Skeletal muscle tissue (tissue), 4 donors: ENCODE results near the gene SCN7A. TPM values are rescaled to one million over a fixed set of nuclear protein-coding genes. Genes with fewer than 3 reads are reported as not detected.

ENCODE experiments used
- H3K27ac ChIP-seq: one replicate; pipeline ENCODE4 v1.7.0; 2013; ENCODE audit warnings: mild to moderate bottlenecking, low read depth, low read length, inconsistent platforms
- H3K27me3 ChIP-seq, 3 donors: one replicate each; pipeline ENCODE4 v1.7.0; 2013; ENCODE audit warnings: low read length in 3 of 3; ENCODE audit not compliant: control insufficient read depth in 3 of 3, insufficient read depth in 3 of 3
- H3K36me3 ChIP-seq, 3 donors: one replicate each; pipeline ENCODE4 v1.7.0; 2013; ENCODE audit warnings: low read length in 3 of 3; ENCODE audit not compliant: control insufficient read depth in 3 of 3, insufficient read depth in 3 of 3
- H3K4me1 ChIP-seq, 3 donors: one replicate each; pipeline ENCODE4 v1.7.0; 2013; ENCODE audit warnings: low read length in 3 of 3, mild to moderate bottlenecking in 3 of 3; ENCODE audit not compliant: control insufficient read depth in 3 of 3, insufficient read depth in 3 of 3
- H3K4me3 ChIP-seq, 3 donors: one replicate each; pipeline ENCODE4 v1.7.0; 2013; ENCODE audit warnings: low read length in 3 of 3
- H3K9ac ChIP-seq, 3 donors: one replicate each; pipeline ENCODE4 v1.7.0; 2013; ENCODE audit warnings: low read length in 3 of 3, mild to moderate bottlenecking in 3 of 3, moderate library complexity in 2 of 3, low read depth in 1 of 3
- H3K9me3 ChIP-seq, 3 donors: one replicate each; pipeline ENCODE4 v1.7.0; 2013; ENCODE audit warnings: low read length in 3 of 3; ENCODE audit not compliant: control insufficient read depth in 3 of 3
- total RNA-seq: library from RNA; depleted of rRNA; stranded (reverse); fragments of >200 nt; gene quantifications from one replicate; pipeline ENCODE4 v1.2.3, GENCODE V29; 2014
- donor health status: Osteomylitis.

SCN7A gene
- total RNA-seq, 1 donor from 2014 or later = 50.6 TPM

DNA sequence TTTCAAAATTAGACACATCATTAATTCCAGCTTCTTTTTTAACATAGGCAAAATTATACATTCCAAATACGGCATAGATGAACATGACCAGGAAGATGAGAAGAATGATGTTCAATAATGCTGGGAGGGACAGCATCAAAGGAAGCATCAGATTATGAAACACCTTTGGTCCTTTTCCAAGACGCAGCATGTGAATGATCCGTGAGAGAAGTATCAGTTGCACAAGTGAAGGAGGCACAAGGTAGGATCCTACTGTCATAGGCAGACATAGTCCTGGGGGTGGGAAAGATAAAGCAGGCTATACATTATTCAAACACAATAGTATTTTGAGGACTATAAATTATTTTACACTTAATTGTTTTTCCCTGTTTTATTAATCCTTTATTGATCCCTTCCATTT lies 87.7 kb downstream of the SCN7A start:
- Histone ChIP-seq H3K9ac (no peak overlapping the region), H3K4me1 (no peaks in the 10 kb centered on the region), H3K9me3 (no peaks in the 10 kb centered on the region), H3K36me3 (no peaks in the 10 kb centered on the region), H3K27ac (no peak overlapping the region), H3K4me3 (no peak overlapping the region), H3K27me3 (no peaks in the 10 kb centered on the region)

- no peaks in the 10 kb centered on the region for H3K4me1 ChIP-seq
- H3K9ac ChIP-seq = no peak overlapping the region
- no peaks in the 10 kb centered on the region for H3K27me3 ChIP-seq
Observed at GRCh38 chr2:166405569-166405926, 88.5 kb downstream of the SCN7A start.

GRCh38 chr2:166404831-166405568 lies 89.0 kb downstream of the SCN7A start:
- H3K27ac ChIP-seq = no peak overlapping the region
- no peaks in the 10 kb centered on the region for H3K36me3 ChIP-seq
- no peak overlapping the region for H3K9ac ChIP-seq
- no peak overlapping the region for H3K4me3 ChIP-seq
- no peaks in the 10 kb centered on the region for H3K9me3 ChIP-seq
- H3K4me1 ChIP-seq = no peaks in the 10 kb centered on the region
- no peaks in the 10 kb centered on the region for H3K27me3 ChIP-seq

More at GRCh38 chr2:166405569-166405926, 88.5 kb downstream of the SCN7A start:
- no peak overlapping the region for H3K4me3 ChIP-seq
- no peaks in the 10 kb centered on the region for H3K36me3 ChIP-seq
- H3K9me3 ChIP-seq = no peaks in the 10 kb centered on the region
- H3K27ac ChIP-seq = no peak overlapping the region

DNA sequence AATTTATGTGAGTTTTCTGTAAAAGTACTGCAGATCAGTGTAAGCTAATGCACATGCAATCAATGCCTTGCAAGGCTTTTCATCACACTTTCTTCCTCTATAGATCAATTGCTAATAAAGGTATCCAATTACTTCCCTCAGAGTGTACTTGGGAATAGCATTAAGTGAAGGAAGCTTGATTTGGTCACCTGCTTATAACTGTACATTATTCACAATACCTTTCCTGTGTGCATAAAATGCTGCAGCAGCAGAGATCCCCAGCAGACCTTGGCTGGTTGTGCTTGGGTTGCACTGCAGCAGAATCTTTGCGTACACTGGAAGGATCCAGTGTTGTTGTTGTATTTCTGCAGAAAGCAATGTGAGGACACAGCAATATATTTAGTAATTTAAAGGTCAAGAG lies 99.8 kb downstream of the SCN7A start:
- H3K27ac ChIP-seq = no peak overlapping the region

DNA sequence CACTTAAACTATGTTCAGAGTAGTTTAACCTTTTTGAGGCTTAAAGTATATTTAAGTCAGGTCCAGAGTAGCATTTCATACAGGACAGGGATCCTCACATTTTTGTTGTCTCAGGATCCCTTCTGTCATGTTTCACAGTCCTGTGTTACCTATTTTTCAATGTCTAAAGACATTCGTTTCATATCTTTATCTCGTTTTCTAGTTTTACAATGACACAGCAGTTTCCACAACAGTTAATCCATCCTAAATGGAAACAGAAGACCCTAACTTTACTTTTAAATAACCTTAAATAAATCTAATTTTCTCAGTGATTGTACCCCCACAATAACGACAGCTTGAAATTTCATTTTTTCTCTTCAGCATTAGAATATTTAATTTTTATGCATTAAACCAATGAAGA lies 101.0 kb downstream of the SCN7A start:
- Histone ChIP-seq H3K27ac (no peak overlapping the region), H3K36me3 (no peaks in the 10 kb centered on the region), H3K4me1 (no peaks in the 10 kb centered on the region), H3K9me3 (no peaks in the 10 kb centered on the region), H3K4me3 (no peak overlapping the region), H3K9ac (no peak overlapping the region), H3K27me3 (no peaks in the 10 kb centered on the region)

More for the DNA sequence above, 99.8 kb downstream of the SCN7A start:
- Histone ChIP-seq H3K36me3 (no peaks in the 10 kb centered on the region), H3K27me3 (no peaks in the 10 kb centered on the region), H3K9me3 (no peaks in the 10 kb centered on the region), H3K4me1 (no peaks in the 10 kb centered on the region), H3K4me3 (no peak overlapping the region), H3K9ac (no peak overlapping the region)

DNA sequence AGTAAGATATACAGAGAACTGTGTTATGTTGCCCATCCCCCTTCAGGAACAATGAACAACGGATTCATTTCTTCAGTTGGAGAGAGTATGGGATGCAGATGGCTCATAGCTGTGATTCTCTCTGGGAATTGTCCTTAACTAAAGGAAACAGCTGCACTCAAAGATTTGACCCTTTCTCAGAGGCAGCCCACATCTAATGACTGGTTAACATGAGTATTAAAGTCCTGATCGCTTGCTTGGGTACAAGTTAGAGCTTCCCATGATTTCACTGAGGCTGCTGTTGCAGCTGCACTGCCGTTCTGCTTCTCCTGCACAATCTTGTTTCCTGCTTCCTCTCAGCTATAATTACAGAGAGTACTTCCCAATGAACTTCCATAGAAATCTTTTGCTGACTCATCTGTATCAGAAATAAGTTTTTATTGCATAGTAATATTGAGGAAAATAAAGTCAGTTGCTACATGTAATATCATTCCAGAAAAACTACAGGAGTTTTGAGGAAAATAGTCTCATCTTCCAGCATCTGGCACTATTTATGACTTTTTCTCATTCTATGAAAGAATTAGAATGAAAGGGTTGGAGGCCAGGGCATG lies 105.5 kb downstream of the SCN7A start:
- no peaks in the 10 kb centered on the region for H3K27me3 ChIP-seq
- H3K9me3 ChIP-seq = no peaks in the 10 kb centered on the region
- H3K27ac ChIP-seq = no peak overlapping the region
- no peak overlapping the region for H3K9ac ChIP-seq
- no peaks in the 10 kb centered on the region for H3K4me1 ChIP-seq
- no peaks in the 10 kb centered on the region for H3K36me3 ChIP-seq
- no peak overlapping the region for H3K4me3 ChIP-seq

GRCh38 chr2:166385313-166385712 lies 108.7 kb downstream of the SCN7A start:
- no peak overlapping the region for H3K4me3 ChIP-seq
- no peaks in the 10 kb centered on the region for H3K27me3 ChIP-seq
- H3K36me3 ChIP-seq = no peaks in the 10 kb centered on the region
- no peak overlapping the region for H3K9ac ChIP-seq
- H3K4me1 ChIP-seq = no peaks in the 10 kb centered on the region
- H3K27ac ChIP-seq = no peak overlapping the region
- no peaks in the 10 kb centered on the region for H3K9me3 ChIP-seq

DNA sequence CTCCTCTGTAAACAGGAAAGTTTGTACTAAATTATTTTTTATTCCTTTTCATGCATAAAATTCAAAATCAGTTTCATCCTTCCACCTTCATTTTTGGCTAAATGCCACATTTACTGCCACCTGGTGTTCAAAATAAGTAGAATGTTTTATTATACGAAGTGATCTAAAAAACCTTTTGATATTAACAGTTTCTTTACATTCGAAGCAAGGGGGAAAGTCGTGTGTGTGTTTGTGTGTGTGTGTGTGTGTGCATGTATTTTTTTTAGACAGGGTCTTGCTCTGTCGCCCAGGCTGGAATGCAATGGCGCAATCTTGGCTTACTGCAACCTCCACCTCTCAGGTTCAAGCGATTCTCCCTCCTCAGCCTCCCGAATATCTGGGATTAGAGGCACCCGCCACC lies 109.3 kb downstream of the SCN7A start:
- Histone ChIP-seq H3K27ac (no peak overlapping the region), H3K9ac (no peak overlapping the region), H3K36me3 (no peaks in the 10 kb centered on the region), H3K4me3 (no peak overlapping the region), H3K4me1 (no peaks in the 10 kb centered on the region), H3K9me3 (no peaks in the 10 kb centered on the region), H3K27me3 (no peaks in the 10 kb centered on the region)

DNA sequence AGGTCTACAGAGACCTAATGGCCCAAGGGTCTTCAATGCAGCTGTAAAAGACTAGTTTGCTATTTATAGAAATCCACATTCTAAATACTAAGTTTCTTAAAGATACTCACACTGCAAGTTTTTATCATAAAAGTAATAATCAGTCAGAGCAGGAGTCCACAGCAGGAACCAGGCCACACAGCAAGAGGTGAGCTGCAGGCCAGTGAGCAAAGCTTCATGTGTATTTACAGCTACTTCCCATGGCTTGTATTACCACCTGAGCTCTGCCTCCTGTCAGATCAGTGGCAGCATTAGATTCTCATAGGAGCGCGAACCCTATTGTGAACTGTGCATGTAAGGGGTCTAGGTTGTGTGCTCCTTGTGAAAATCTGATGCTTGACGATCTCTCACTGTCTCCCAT lies 111.6 kb downstream of the SCN7A start:
- Histone ChIP-seq H3K27me3 (no peaks in the 10 kb centered on the region), H3K4me3 (no peak overlapping the region), H3K36me3 (no peaks in the 10 kb centered on the region), H3K27ac (no peak overlapping the region), H3K9me3 (no peaks in the 10 kb centered on the region), H3K4me1 (no peaks in the 10 kb centered on the region), H3K9ac (no peak overlapping the region)

DNA sequence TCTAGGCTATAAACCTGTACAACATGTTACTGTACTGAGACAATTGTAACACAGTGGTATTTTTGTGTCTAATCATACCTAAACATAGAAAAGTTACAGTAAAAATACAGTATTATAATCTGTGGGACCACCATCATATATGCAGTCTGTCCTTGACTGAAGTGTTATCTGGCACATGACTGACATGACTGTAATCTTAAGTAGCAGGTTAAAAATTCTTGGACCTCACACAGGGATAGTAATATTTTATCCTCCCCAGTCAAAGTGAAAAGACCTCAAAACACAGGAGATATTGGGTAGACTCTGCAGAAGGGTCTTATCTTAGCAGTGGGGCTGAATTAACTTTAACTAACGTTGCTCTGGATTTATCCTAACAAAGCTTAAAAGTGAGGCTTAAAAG lies 113.4 kb downstream of the SCN7A start:
- H3K9ac ChIP-seq = no peak overlapping the region
- H3K4me3 ChIP-seq = no peak overlapping the region
- H3K27ac ChIP-seq = no peak overlapping the region
- no peaks in the 10 kb centered on the region for H3K27me3 ChIP-seq
- H3K4me1 ChIP-seq = peaks cover 0 to 3% (median under 1%) of the 10 kb centered on the region in 3 donors
- no peaks in the 10 kb centered on the region for H3K9me3 ChIP-seq
- H3K36me3 ChIP-seq = no peaks in the 10 kb centered on the region
